Ovary (tissue), 3 donors: ENCODE data around the gene ALKBH5.

Experiments used
- EP300 ChIP-seq: sonication (generic); formaldehyde crosslinking; IDR thresholded peaks from one replicate; pipeline ENCODE4 v1.6.1; 2017; ENCODE audit warnings: antibody characterized with exemption
- POLR2A ChIP-seq: fragments of 450-650 bp; IDR thresholded peaks from one replicate; pipeline ENCODE4 v1.6.1; 2017; ENCODE audit warnings: antibody characterized with exemption, mild to moderate bottlenecking, moderate library complexity
- TF ChIP-seq, protein P1 (sequence below), 3 donors: fragments of 450-650 bp in 2 of 3; fragments of 200-600 bp in 1 of 3; IDR thresholded peaks; one replicate each; pipeline versions ENCODE4 v1.5.1 to v1.8.0; 2016 to 2022; ENCODE audit warnings: antibody characterized with exemption in 3 of 3, mild to moderate bottlenecking in 1 of 3
- donor health status: DM: no; HTN: no; CAD: no.

DNA sequence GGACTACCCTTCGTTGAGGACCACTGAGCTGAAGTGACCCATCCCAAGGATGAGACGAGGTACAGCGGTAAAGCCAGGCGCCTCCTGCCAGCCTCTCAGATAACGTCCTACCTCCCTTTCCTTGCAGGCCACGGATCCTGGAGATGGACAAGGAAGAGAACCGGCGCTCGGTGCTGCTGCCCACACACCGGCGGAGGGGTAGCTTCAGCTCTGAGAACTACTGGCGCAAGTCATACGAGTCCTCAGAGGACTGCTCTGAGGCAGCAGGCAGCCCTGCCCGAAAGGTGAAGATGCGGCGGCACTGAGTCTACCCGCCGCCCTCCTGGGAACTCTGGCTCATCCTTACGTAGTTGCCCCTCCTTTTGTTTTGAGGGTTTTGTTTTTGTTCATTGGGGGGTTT, 24.5 kb downstream of the ALKBH5 start:
- TF ChIP-seq, protein P1, sequence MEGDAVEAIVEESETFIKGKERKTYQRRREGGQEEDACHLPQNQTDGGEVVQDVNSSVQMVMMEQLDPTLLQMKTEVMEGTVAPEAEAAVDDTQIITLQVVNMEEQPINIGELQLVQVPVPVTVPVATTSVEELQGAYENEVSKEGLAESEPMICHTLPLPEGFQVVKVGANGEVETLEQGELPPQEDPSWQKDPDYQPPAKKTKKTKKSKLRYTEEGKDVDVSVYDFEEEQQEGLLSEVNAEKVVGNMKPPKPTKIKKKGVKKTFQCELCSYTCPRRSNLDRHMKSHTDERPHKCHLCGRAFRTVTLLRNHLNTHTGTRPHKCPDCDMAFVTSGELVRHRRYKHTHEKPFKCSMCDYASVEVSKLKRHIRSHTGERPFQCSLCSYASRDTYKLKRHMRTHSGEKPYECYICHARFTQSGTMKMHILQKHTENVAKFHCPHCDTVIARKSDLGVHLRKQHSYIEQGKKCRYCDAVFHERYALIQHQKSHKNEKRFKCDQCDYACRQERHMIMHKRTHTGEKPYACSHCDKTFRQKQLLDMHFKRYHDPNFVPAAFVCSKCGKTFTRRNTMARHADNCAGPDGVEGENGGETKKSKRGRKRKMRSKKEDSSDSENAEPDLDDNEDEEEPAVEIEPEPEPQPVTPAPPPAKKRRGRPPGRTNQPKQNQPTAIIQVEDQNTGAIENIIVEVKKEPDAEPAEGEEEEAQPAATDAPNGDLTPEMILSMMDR (IDR thresholded peaks at IDR 0.05): no peak
- no peak for TF ChIP-seq POLR2A
- no peak for TF ChIP-seq EP300
